ENCODE measurements around the gene SARDH.

The SARDH gene

GRCh38 chr9:133768859-133769510, 30.8 kb upstream of the SARDH start:
- Histone ChIP-seq H3K27ac (ENCODE audit: low read depth, low read length) (no peak overlapping the region), H4K20me1 (ENCODE audit: control insufficient read depth, insufficient read depth, low read depth, low read length) (no peaks in the 10 kb centered on the region), H3K36me3 (ENCODE audit: control insufficient read depth, low read length) (peaks cover 39% of the 10 kb centered on the region), H3K9me2 (replicated peaks; ENCODE audit: control insufficient read depth, low read length) (no peaks in the 10 kb centered on the region), H3K4me3 (ENCODE audit: low read length) (no peak overlapping the region), H3K4me1 (ENCODE audit: control insufficient read depth, low read length) (no peaks in the 10 kb centered on the region), H3F3A (ENCODE audit: control insufficient read depth, insufficient read depth) (no peaks in the 10 kb centered on the region), H3K79me2 (ENCODE audit: control insufficient read depth, low read length) (no peaks in the 10 kb centered on the region), H3K4me2 (ENCODE audit: low read length) (no peak overlapping the region), H3K27me3 (ENCODE audit: control insufficient read depth, low read length) (no peaks in the 10 kb centered on the region), H3K9me3 (ENCODE audit: control insufficient read depth, insufficient read depth, low read length) (peaks cover 21% of the 10 kb centered on the region; the same call in 1 of the 2 replicates)
- TF ChIP-seq EZH2phosphoT487 (IDR thresholded peaks at IDR 0.05; ENCODE audit: borderline replicate concordance, low read length) (no peak), CTCF (IDR thresholded peaks at IDR 0.05; ENCODE audit: low read depth, low read length, poor library complexity, severe bottlenecking) (no peak)

GRCh38 chr9:133768371-133768858, 30.3 kb upstream of the SARDH start:
- TF ChIP-seq EZH2phosphoT487 (IDR thresholded peaks at IDR 0.05; ENCODE audit: borderline replicate concordance, low read length) (no peak), CTCF (IDR thresholded peaks at IDR 0.05; ENCODE audit: low read depth, low read length, poor library complexity, severe bottlenecking) (no peak)
- H3K27ac ChIP-seq (ENCODE audit: low read depth, low read length), result no peak overlapping the region
- peaks cover 34% of the 10 kb centered on the region for H3K36me3 ChIP-seq (ENCODE audit: control insufficient read depth, low read length)

GRCh38 chr9:133767625-133768024, 29.5 kb upstream of the SARDH start:
- H4K20me1 ChIP-seq (ENCODE audit: control insufficient read depth, insufficient read depth, low read depth, low read length), result no peaks in the 10 kb centered on the region
- H3K4me1 ChIP-seq (ENCODE audit: control insufficient read depth, low read length), result no peaks in the 10 kb centered on the region
- H3K9me3 ChIP-seq (ENCODE audit: control insufficient read depth, insufficient read depth, low read length), result peaks cover 17% of the 10 kb centered on the region; the same call in 1 of the 2 replicates
- no peaks in the 10 kb centered on the region for H3K27me3 ChIP-seq (ENCODE audit: control insufficient read depth, low read length)
- no peak overlapping the region for H3K4me3 ChIP-seq (ENCODE audit: low read length)
- no peaks in the 10 kb centered on the region for H3K79me2 ChIP-seq (ENCODE audit: control insufficient read depth, low read length)
- H3F3A ChIP-seq (ENCODE audit: control insufficient read depth, insufficient read depth), result no peaks in the 10 kb centered on the region
- no peak overlapping the region for H3K27ac ChIP-seq (ENCODE audit: low read depth, low read length)
- peaks cover 34% of the 10 kb centered on the region for H3K36me3 ChIP-seq (ENCODE audit: control insufficient read depth, low read length)
- TF ChIP-seq EZH2phosphoT487 (IDR thresholded peaks at IDR 0.05; ENCODE audit: borderline replicate concordance, low read length) (no peak), CTCF (IDR thresholded peaks at IDR 0.05; ENCODE audit: low read depth, low read length, poor library complexity, severe bottlenecking) (no peak)
- H3K4me2 ChIP-seq (ENCODE audit: low read length), result no peak overlapping the region
- H3K9me2 ChIP-seq (replicated peaks; ENCODE audit: control insufficient read depth, low read length), result no peaks in the 10 kb centered on the region

More at GRCh38 chr9:133768371-133768858, 30.3 kb upstream of the SARDH start:
- H3K4me1 ChIP-seq (ENCODE audit: control insufficient read depth, low read length), result no peaks in the 10 kb centered on the region
- H3K79me2 ChIP-seq (ENCODE audit: control insufficient read depth, low read length), result no peaks in the 10 kb centered on the region
- H3K27me3 ChIP-seq (ENCODE audit: control insufficient read depth, low read length), result no peaks in the 10 kb centered on the region
- no peaks in the 10 kb centered on the region for H3F3A ChIP-seq (ENCODE audit: control insufficient read depth, insufficient read depth)
- H3K4me2 ChIP-seq (ENCODE audit: low read length), result no peak overlapping the region
- no peaks in the 10 kb centered on the region for H3K9me2 ChIP-seq (replicated peaks; ENCODE audit: control insufficient read depth, low read length)
- no peaks in the 10 kb centered on the region for H4K20me1 ChIP-seq (ENCODE audit: control insufficient read depth, insufficient read depth, low read depth, low read length)
- no peak overlapping the region for H3K4me3 ChIP-seq (ENCODE audit: low read length)
- H3K9me3 ChIP-seq (ENCODE audit: control insufficient read depth, insufficient read depth, low read length), result peaks cover 17% of the 10 kb centered on the region; the same call in 1 of the 2 replicates
